ENCODE results near the gene KRTAP2-3. TPM values are rescaled to one million over a fixed set of nuclear protein-coding genes. Genes with fewer than 3 reads are reported as not detected.

The KRTAP2-3 gene
- total and polyA plus RNA-seq, 2 experiments from 2014 or later: not detected

GRCh38 chr17:41064301-41064700 lies 4.4 kb upstream of the KRTAP2-3 start (continued):
- no peak for TF ChIP-seq CTCF (conservative IDR thresholded peaks at IDR 0.05; ENCODE audit: low read depth in 2 of 2)
- no peak for TF ChIP-seq EZH2 (IDR thresholded peaks at IDR 0.05; ENCODE audit: low read depth, unreplicated experiment)

- H3K27me3 ChIP-seq (ENCODE audit: insufficient read depth): no peaks in the 10 kb centered on the region
- Mint-ChIP-seq H3K36me3 (ENCODE audit: low read depth) (no peaks in the 10 kb centered on the region), H3K27ac (no peak overlapping the region), H3K9me3 (no peaks in the 10 kb centered on the region), H3K4me1 (peaks cover 4% of the 10 kb centered on the region), H3K27me3 (ENCODE audit: insufficient read depth, low read depth, poor library complexity) (no peaks in the 10 kb centered on the region), H3K4me3 (no peak overlapping the region)
- H4K20me1 ChIP-seq (replicated peaks; ENCODE audit: insufficient read depth): no peaks in the 10 kb centered on the region
- ATAC-seq (no peak), DNase-seq (ENCODE audit: low spot score) (no peak)
- H3K27ac ChIP-seq (ENCODE audit: low read depth): no peak overlapping the region
- no peak overlapping the region for H2AFZ ChIP-seq
- no peaks in the 10 kb centered on the region for H3F3A ChIP-seq (replicated peaks; ENCODE audit: low read depth)
- H3K4me3 ChIP-seq: no peak overlapping the region
- H3K4me2 ChIP-seq: no peak overlapping the region
- H3K4me1 ChIP-seq (ENCODE audit: insufficient read depth): 0 out of 2 replicates have a peak, but pooled peaks cover 6% of the 10 kb centered on the region
- no peaks in the 10 kb centered on the region; the same call in none of the 2 replicates for H3K9me2 ChIP-seq (ENCODE audit: insufficient read depth)
- H3K36me3 ChIP-seq (ENCODE audit: insufficient read depth): no peaks in the 10 kb centered on the region
- no peaks in the 10 kb centered on the region for H3K79me2 ChIP-seq (replicated peaks; ENCODE audit: insufficient read depth)
- no peak for TF ChIP-seq ZNF462 (CRISPR knock-in tag; IDR thresholded peaks at IDR 0.05)
- no peak for TF ChIP-seq CREB1 (CRISPR knock-in tag; IDR thresholded peaks at IDR 0.05; ENCODE audit: low read depth)
- TF ChIP-seq REST (IDR thresholded peaks at IDR 0.05; ENCODE audit: unreplicated experiment): no peak
- TF ChIP-seq EZH2 (IDR thresholded peaks at IDR 0.05; ENCODE audit: low read depth, unreplicated experiment): no peak
- TF ChIP-seq JUNB (IDR thresholded peaks at IDR 0.05; ENCODE audit: unreplicated experiment): no peak
- TF ChIP-seq CTCF (conservative IDR thresholded peaks at IDR 0.05; ENCODE audit: low read depth in 2 of 2): no peak
- no peak for TF ChIP-seq ETS1 (IDR thresholded peaks at IDR 0.05)
- no peak for TF ChIP-seq ZNF331 (CRISPR knock-in tag; IDR thresholded peaks at IDR 0.05; ENCODE audit: low read depth)
- TF ChIP-seq NANOG (IDR thresholded peaks at IDR 0.05; ENCODE audit: borderline replicate concordance): no peak
- TF ChIP-seq POLR2AphosphoS5 (IDR thresholded peaks at IDR 0.05; ENCODE audit: low read depth): no peak
These were observed 3.5 kb upstream of the KRTAP2-3 start for GRCh38 chr17:41063449-41063848.

Measured in GM23338 (cell line).